ENCODE measurements around the gene IL2RG.

The IL2RG gene

GRCh38 chrX:71143508-71143907 lies 32.1 kb upstream of the IL2RG start:
- Histone ChIP-seq H3K27me3 (no peaks in the 10 kb centered on the region), H3K4me3 (ENCODE audit: low read depth in 1 of 2, low read length in 1 of 2) (no peak overlapping the region), H3K36me3 (peaks cover 47% of the 10 kb centered on the region), H3K27ac (peak overlapping the region; percentile 43), H3K9me3 (no peaks in the 10 kb centered on the region), H3K4me1 (ENCODE audit: control insufficient read depth in 1 of 2, insufficient read depth in 1 of 2, low read depth in 1 of 2, low read length in 1 of 2) (peaks cover 11 to 13% of the 10 kb centered on the region in 2 experiments)
- TF ChIP-seq, protein P1, sequence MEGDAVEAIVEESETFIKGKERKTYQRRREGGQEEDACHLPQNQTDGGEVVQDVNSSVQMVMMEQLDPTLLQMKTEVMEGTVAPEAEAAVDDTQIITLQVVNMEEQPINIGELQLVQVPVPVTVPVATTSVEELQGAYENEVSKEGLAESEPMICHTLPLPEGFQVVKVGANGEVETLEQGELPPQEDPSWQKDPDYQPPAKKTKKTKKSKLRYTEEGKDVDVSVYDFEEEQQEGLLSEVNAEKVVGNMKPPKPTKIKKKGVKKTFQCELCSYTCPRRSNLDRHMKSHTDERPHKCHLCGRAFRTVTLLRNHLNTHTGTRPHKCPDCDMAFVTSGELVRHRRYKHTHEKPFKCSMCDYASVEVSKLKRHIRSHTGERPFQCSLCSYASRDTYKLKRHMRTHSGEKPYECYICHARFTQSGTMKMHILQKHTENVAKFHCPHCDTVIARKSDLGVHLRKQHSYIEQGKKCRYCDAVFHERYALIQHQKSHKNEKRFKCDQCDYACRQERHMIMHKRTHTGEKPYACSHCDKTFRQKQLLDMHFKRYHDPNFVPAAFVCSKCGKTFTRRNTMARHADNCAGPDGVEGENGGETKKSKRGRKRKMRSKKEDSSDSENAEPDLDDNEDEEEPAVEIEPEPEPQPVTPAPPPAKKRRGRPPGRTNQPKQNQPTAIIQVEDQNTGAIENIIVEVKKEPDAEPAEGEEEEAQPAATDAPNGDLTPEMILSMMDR (IDR thresholded peaks at IDR 0.05): no peak

DNA sequence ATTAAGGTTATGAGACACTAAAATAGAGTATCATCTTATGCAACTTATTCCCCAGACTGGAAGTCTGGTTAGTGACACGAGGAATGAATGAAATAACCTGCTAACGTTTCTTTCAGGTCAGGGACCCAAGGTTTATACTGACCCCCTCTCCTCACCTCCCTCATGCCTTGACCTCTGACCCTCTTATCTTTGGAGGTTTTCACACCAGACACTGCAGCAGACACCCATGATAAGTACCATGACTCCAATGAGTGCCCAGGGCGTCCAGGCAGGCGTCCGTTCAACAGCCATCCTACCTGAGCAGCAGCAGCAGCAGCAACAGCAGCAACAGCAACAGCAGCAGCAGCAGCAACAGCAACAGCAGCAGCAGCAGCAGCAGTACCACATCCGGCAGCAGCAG lies 29.1 kb upstream of the IL2RG start:
- TF ChIP-seq, protein P1 (IDR thresholded peaks at IDR 0.05): no peak
- Histone ChIP-seq H3K27ac (no peak overlapping the region), H3K4me3 (ENCODE audit: low read depth in 1 of 2, low read length in 1 of 2) (no peak overlapping the region), H3K4me1 (ENCODE audit: control insufficient read depth in 1 of 2, insufficient read depth in 1 of 2, low read depth in 1 of 2, low read length in 1 of 2) (peaks cover 2% of the 10 kb centered on the region in 2 experiments), H3K27me3 (no peaks in the 10 kb centered on the region), H3K9me3 (no peaks in the 10 kb centered on the region), H3K36me3 (peaks cover 78% of the 10 kb centered on the region)

- Histone ChIP-seq H3K4me3 (ENCODE audit: low read depth in 1 of 2, low read length in 1 of 2) (no peak overlapping the region), H3K9me3 (no peaks in the 10 kb centered on the region), H3K4me1 (ENCODE audit: control insufficient read depth in 1 of 2, insufficient read depth in 1 of 2, low read depth in 1 of 2, low read length in 1 of 2) (no peaks in the 10 kb centered on the region), H3K27me3 (no peaks in the 10 kb centered on the region), H3K27ac (no peak overlapping the region), H3K36me3 (peaks cover 100% of the 10 kb centered on the region)
- TF ChIP-seq, protein P1 (IDR thresholded peaks at IDR 0.05): no peak
Observed at GRCh38 chrX:71131510-71131909, 20.1 kb upstream of the IL2RG start.

DNA sequence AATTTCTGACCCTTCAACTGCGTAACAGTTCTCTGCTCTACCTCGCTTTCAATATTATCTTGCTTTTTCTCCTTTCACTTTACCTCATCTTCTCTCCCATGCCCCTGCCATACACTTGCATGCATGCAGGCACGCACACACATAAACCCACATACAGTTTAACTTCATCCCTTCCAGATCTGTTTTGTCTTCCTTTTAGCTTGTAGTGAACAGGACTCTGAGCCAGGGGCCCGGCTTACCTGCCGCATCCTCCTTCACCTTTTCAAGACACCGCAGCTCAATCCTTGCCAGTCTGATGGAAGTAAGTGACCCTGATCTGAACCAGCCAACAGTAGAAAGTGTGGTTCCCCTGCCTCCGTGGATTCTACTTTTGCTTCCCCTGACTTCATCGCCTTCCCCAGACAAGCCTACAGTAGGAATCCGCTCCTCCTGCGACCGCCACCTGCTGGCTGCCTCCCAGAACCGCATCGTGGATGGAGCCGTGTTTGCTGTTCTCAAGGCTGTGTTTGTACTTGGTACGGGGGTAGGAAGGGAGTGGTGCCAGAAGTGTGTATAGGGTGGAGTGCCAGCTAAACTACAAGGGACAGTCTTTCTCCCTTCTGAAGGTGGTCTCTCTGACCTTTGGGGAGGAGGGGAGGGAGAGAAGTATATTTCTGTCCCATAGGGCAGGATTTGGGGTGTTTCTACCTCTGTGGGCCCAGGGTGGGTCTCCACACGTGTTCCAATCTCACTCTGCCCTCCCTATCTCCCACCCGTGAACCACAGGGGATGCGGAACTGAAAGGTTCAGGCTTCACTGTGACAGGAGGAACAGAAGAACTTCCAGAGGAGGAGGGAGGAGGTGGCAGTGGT lies 17.8 kb upstream of the IL2RG start:
- Histone ChIP-seq H3K4me3 (ENCODE audit: low read depth in 1 of 2, low read length in 1 of 2) (no peak overlapping the region), H3K36me3 (peaks cover 100% of the 10 kb centered on the region), H3K27ac (peak overlapping the region; percentile 41), H3K4me1 (ENCODE audit: control insufficient read depth in 1 of 2, insufficient read depth in 1 of 2, low read depth in 1 of 2, low read length in 1 of 2) (no peaks in the 10 kb centered on the region), H3K27me3 (no peaks in the 10 kb centered on the region), H3K9me3 (no peaks in the 10 kb centered on the region)
- TF ChIP-seq, protein P1 (IDR thresholded peaks at IDR 0.05): peak; percentile 87

GRCh38 chrX:71128166-71128833 lies 16.9 kb upstream of the IL2RG start:
- H3K27ac ChIP-seq: peak overlapping the region; percentile 41

More at GRCh38 chrX:71128166-71128833, 16.9 kb upstream of the IL2RG start:
- H3K4me1 ChIP-seq (ENCODE audit: control insufficient read depth in 1 of 2, insufficient read depth in 1 of 2, low read depth in 1 of 2, low read length in 1 of 2): no peaks in the 10 kb centered on the region
- H3K27me3 ChIP-seq: no peaks in the 10 kb centered on the region
- H3K36me3 ChIP-seq: peaks cover 100% of the 10 kb centered on the region
- no peaks in the 10 kb centered on the region for H3K9me3 ChIP-seq
- no peak overlapping the region for H3K4me3 ChIP-seq (ENCODE audit: low read depth in 1 of 2, low read length in 1 of 2)
- TF ChIP-seq, protein P1 (IDR thresholded peaks at IDR 0.05): no peak
